Breast epithelium (tissue), 4 donors: Measurements from ENCODE around the gene C9orf40. TPM values are rescaled to one million over a fixed set of nuclear protein-coding genes. Genes with fewer than 3 reads are reported as not detected.

Experiments
- DNase-seq, 2 donors: peaks; one replicate each; pipeline ENCODE4 v3.0.0-alpha.2; 2019; ENCODE audit warnings: low spot score in 2 of 2
- H3K27ac ChIP-seq, 2 donors: fragments of 200-600 bp; sonication (generic) in 1 of 2; one replicate each; pipeline ENCODE4 v1.5.1; 2016 to 2019; ENCODE audit warnings: mild to moderate bottlenecking in 1 of 2
- H3K27me3 ChIP-seq, 2 donors: fragments of 200-600 bp; sonication (generic) in 1 of 2; one replicate each; pipeline versions ENCODE4 v1.5.1 to v1.6.0; 2017 to 2019; ENCODE audit warnings: control low read depth in 1 of 2, mild to moderate bottlenecking in 1 of 2
- H3K36me3 ChIP-seq: fragments of 200-600 bp; one replicate; pipeline ENCODE4 v1.5.1; 2019
- H3K4me1 ChIP-seq, 2 donors: fragments of 200-600 bp; sonication (generic); one replicate each; pipeline ENCODE4 v1.5.1; 2016 to 2019; ENCODE audit warnings: control low read depth in 1 of 2
- H3K4me3 ChIP-seq, 3 donors: fragments of 200-600 bp; sonication (generic); 1 replicate in 2 of 3; 2 replicates in 1 of 3; pipeline ENCODE4 v1.5.1; 2016 to 2019; ENCODE audit warnings: mild to moderate bottlenecking in 3 of 3, moderate library complexity in 2 of 3
- H3K9me3 ChIP-seq, 2 donors: fragments of 200-600 bp; sonication (generic) in 1 of 2; one replicate each; pipeline ENCODE4 v1.5.1; 2016 to 2019; ENCODE audit warnings: control low read depth in 1 of 2
- POLR2A ChIP-seq: fragments of 450-650 bp; IDR thresholded peaks from one replicate; pipeline ENCODE4 v1.6.1; 2016; ENCODE audit warnings: antibody characterized with exemption, mild to moderate bottlenecking, moderate library complexity
- POLR2AphosphoS5 ChIP-seq, 3 donors: sonication (generic); formaldehyde crosslinking; IDR thresholded peaks; one replicate each; pipeline ENCODE4 v1.6.1; 2017; ENCODE audit warnings: antibody characterized with exemption in 3 of 3
- intact Hi-C: fragments of 100-400 bp; cut with DNase I; formaldehyde crosslinking; loops from one replicate; pipeline ENCODE4 v1.15.1; 2023; ENCODE audit warnings: low total_unique reads
- total RNA-seq, 3 donors: library from RNA; depleted of rRNA; stranded (reverse); fragments of >200 nt; gene quantifications; one replicate each; pipeline ENCODE4 v1.1.0, GENCODE V29; 2016
- TF ChIP-seq, protein P1 (sequence below), 3 donors: fragments of 450-650 bp; IDR thresholded peaks; one replicate each; pipeline ENCODE4 v1.5.1; 2016 to 2017; ENCODE audit warnings: antibody characterized with exemption in 3 of 3, mild to moderate bottlenecking in 3 of 3, moderate library complexity in 3 of 3

C9orf40 gene
- 1 to 10 TPM; 2.4 to 4.6 (median 4.2) TPM for total RNA-seq

DNA sequence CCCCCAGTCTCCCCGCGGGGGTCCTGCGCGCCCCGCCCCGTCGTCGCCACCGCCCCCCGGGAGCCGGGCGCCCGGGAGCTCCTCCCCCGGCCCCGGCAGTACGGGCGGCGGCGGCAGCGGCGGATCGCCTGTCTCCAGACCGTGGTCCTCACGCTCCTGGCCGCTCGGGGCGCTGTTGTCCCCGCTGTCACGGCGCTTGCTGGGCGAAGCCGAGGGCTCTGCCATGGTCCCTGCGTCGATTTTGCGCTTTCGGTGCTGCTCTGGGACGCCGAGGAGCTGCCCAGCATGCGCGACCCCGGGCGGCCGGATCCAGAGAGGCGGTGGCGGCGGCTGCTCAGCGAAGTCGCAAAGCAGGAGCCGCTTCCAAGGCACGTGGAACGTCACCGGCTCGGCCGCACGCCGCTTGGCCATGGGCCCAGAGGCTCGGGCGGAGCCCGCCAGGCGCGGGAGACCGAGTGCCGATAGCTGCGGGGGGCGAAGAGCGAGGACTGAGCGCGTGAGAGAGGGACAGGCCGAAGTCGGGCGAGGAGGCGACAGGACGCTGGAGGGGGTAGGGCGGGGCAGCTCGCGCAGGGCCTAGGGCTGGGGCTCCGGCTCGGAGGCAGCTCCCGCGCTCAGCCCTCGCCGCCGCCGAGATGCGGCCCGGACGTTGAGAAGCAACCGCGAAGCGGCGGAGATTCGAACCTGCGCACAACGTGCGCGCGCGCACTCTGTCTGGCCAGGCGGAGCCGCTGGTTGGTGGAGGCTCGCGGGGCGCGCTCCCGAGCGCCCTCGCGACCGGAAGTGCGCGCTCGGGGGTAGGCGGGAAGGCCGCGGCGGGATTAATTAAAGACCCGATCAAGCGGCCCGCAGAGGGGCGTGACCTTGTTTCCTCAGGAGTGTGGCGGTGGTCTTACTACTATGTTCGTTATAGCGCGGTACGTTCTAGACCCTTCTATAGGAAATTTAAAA lies at the start of gene C9orf40:
Gene C9orf40 (minus strand): TSS at position 712 of the 951 bp plus-strand sequence. CDS start 301 bp downstream, at position 411.
- Histone ChIP-seq H3K27me3 (no peaks in the 10 kb centered on the region), H3K4me3 (peak within 1 kb of the TSS; percentile 84 to 96 (median 93)), H3K4me1 (no peaks in the 10 kb centered on the region), H3K9me3 (no peaks in the 10 kb centered on the region), H3K36me3 (no peaks in the 10 kb centered on the region), H3K27ac (peak within 1 kb of the TSS; percentile 97 to 98)
- intact Hi-C loops = no loop called here
- DNase-seq = peak; percentile 79 to 88
- TF ChIP-seq POLR2AphosphoS5 (IDR thresholded peaks at IDR 0.05) (peak; percentile 38 to 61 (median 52)), POLR2A (no peak)
- TF ChIP-seq, protein P1, sequence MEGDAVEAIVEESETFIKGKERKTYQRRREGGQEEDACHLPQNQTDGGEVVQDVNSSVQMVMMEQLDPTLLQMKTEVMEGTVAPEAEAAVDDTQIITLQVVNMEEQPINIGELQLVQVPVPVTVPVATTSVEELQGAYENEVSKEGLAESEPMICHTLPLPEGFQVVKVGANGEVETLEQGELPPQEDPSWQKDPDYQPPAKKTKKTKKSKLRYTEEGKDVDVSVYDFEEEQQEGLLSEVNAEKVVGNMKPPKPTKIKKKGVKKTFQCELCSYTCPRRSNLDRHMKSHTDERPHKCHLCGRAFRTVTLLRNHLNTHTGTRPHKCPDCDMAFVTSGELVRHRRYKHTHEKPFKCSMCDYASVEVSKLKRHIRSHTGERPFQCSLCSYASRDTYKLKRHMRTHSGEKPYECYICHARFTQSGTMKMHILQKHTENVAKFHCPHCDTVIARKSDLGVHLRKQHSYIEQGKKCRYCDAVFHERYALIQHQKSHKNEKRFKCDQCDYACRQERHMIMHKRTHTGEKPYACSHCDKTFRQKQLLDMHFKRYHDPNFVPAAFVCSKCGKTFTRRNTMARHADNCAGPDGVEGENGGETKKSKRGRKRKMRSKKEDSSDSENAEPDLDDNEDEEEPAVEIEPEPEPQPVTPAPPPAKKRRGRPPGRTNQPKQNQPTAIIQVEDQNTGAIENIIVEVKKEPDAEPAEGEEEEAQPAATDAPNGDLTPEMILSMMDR (IDR thresholded peaks at IDR 0.05) = peak in 2 of 3 donors; percentile 70 to 83

GRCh38 chr9:75001719-75002421 lies 49.2 kb upstream of the C9orf40 start:
- H3K27me3 ChIP-seq = no peaks in the 10 kb centered on the region
- no peak overlapping the region for H3K27ac ChIP-seq
- DNase-seq = no peak
- no peaks in the 10 kb centered on the region for H3K36me3 ChIP-seq
- H3K4me3 ChIP-seq = no peak overlapping the region
- intact Hi-C loops = no loop called here
- no peaks in the 10 kb centered on the region for H3K4me1 ChIP-seq
- no peak for TF ChIP-seq POLR2AphosphoS5 (IDR thresholded peaks at IDR 0.05)
- TF ChIP-seq, protein P1 (IDR thresholded peaks at IDR 0.05) = peak; percentile 70 to 90 (median 72)
- H3K9me3 ChIP-seq = no peaks in the 10 kb centered on the region

- Histone ChIP-seq H3K27ac (no peak overlapping the region), H3K9me3 (no peaks in the 10 kb centered on the region), H3K4me1 (no peaks in the 10 kb centered on the region), H3K27me3 (no peaks in the 10 kb centered on the region), H3K36me3 (no peaks in the 10 kb centered on the region), H3K4me3 (no peak overlapping the region)
- intact Hi-C loops = no loop called here
- no peak for DNase-seq
- TF ChIP-seq POLR2AphosphoS5 (IDR thresholded peaks at IDR 0.05) (no peak), POLR2A (no peak)
- TF ChIP-seq, protein P1 (IDR thresholded peaks at IDR 0.05) = no peak
Observed at GRCh38 chr9:75000835-75001234, 48.1 kb upstream of the C9orf40 start.

GRCh38 chr9:74985041-74985440 lies 32.3 kb upstream of the C9orf40 start:
- no peak overlapping the region for H3K4me3 ChIP-seq
- intact Hi-C loops = no loop called here
- DNase-seq = no peak
- H3K27me3 ChIP-seq = no peaks in the 10 kb centered on the region
- TF ChIP-seq POLR2A (no peak), POLR2AphosphoS5 (IDR thresholded peaks at IDR 0.05) (no peak)
- TF ChIP-seq, protein P1 (IDR thresholded peaks at IDR 0.05) = no peak
- H3K36me3 ChIP-seq = no peaks in the 10 kb centered on the region
- no peaks in the 10 kb centered on the region for H3K9me3 ChIP-seq
- no peaks in the 10 kb centered on the region for H3K4me1 ChIP-seq
- H3K27ac ChIP-seq = no peak overlapping the region

DNA sequence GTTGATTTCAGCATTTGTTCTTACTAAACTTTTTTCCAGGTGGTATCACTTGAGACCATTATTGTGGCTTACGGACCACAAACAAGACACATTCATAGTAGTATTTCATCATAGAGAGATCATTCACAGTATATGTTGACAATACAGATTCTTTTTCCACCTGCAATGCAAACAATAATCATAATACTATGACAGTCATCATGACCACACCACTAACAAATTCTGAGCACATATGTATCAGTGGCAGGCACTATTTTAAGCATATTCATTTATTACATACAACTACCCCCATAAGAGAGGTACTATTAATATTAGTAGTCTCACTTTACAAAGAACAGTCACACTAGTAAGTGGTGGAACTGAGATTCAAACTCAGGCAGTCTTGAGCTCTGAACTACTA lies 31.0 kb upstream of the C9orf40 start:
- Histone ChIP-seq H3K4me1 (no peaks in the 10 kb centered on the region), H3K4me3 (no peak overlapping the region), H3K27ac (no peak overlapping the region), H3K9me3 (no peaks in the 10 kb centered on the region), H3K36me3 (no peaks in the 10 kb centered on the region), H3K27me3 (no peaks in the 10 kb centered on the region)
- intact Hi-C loops = no loop called here
- TF ChIP-seq, protein P1 (IDR thresholded peaks at IDR 0.05) = no peak
- TF ChIP-seq POLR2AphosphoS5 (IDR thresholded peaks at IDR 0.05) = no peak
- TF ChIP-seq POLR2A = no peak
- DNase-seq = no peak
